NT2/D1 (cell line): ENCODE results near the gene P2RX6.

Experiments
- DNase-seq: peaks from one replicate; pipeline ENCODE4 v3.0.0-alpha.2; 2011; ENCODE audit warnings: low read depth, low spot score
- H3K27me3 ChIP-seq: 2 replicates; pipeline ENCODE4 v1.6.0; 2011; ENCODE audit warnings: mild to moderate bottlenecking; ENCODE audit not compliant: insufficient read length, insufficient read depth
- H3K36me3 ChIP-seq: 2 replicates; pipeline ENCODE4 v1.6.1; 2011; ENCODE audit warnings: mild to moderate bottlenecking, low read length, mixed read lengths; ENCODE audit not compliant: insufficient read depth, insufficient read length
- H3K4me1 ChIP-seq: 2 replicates; pipeline ENCODE4 v1.5.1; 2011; ENCODE audit not compliant: insufficient read depth, insufficient read length
- H3K4me3 ChIP-seq: 2 replicates; pipeline ENCODE4 v1.5.1; 2011; ENCODE audit warnings: low read depth; ENCODE audit not compliant: insufficient read length
- H3K9ac ChIP-seq: 2 replicates; pipeline ENCODE4 v1.6.0; 2011; ENCODE audit warnings: low read depth; ENCODE audit not compliant: insufficient read length
- H3K9me3 ChIP-seq: 2 replicates; pipeline ENCODE4 v1.5.1; 2011; ENCODE audit warnings: mild to moderate bottlenecking, low read length; ENCODE audit not compliant: insufficient read depth
- SUZ12 ChIP-seq: IDR thresholded peaks from 2 replicates; pipeline ENCODE4 v1.6.1; 2011; ENCODE audit not compliant: insufficient read length, insufficient read depth; ENCODE audit errors: extremely low read depth
- YY1 ChIP-seq: IDR thresholded peaks from 2 replicates; pipeline ENCODE4 v1.6.1; 2011; ENCODE audit not compliant: insufficient read length, insufficient read depth
- ZNF274 ChIP-seq: IDR thresholded peaks from 2 replicates; pipeline ENCODE4 v1.6.1; 2011; ENCODE audit warnings: mild to moderate bottlenecking, low read depth, low read length

The P2RX6 gene

DNA sequence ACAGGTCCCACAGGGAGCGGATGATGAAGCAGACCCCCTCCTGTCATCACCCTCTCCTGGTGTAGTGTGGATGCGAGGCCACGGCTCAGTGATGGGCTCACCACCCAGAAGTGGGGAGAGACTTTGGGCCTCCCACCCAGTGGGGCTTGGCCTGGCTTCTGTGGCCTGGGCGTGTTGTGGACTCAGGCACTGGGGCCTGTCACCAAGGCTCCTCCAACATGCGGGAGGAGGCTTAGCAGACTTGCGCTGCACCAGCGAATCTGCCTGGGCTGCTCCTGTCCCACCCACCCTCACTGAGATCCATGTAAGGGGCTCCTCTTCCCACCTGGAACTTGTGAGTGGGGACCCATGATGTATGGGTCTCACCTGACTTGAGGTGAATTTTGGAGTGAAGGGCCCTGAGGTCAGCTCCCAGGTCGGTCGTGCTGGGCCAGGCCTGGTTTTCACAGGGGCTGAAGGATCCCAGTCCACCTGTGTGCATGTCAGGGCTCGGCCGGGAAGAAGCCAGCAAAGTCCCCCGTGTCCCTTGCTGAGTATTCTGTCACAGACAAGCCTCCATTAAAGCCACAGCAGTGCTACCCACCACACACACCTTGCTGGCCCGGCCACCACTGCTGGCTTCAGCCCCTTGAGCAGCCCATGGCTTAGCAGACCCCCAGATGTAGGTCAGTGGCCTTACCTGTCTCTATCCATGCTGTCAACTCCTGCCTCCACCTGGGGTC is 17.3 kb upstream of the P2RX6 start:
- H3K4me1 ChIP-seq, result peaks cover 2% of the 10 kb centered on the region
- peaks cover 79% of the 10 kb centered on the region for H3K36me3 ChIP-seq
- H3K4me3 ChIP-seq, result no peak overlapping the region
- no peaks in the 10 kb centered on the region for H3K9me3 ChIP-seq
- TF ChIP-seq SUZ12 (no peak), ZNF274 (no peak), YY1 (no peak)
- H3K9ac ChIP-seq, result no peak overlapping the region
- no peaks in the 10 kb centered on the region for H3K27me3 ChIP-seq
- no peak for DNase-seq

DNA sequence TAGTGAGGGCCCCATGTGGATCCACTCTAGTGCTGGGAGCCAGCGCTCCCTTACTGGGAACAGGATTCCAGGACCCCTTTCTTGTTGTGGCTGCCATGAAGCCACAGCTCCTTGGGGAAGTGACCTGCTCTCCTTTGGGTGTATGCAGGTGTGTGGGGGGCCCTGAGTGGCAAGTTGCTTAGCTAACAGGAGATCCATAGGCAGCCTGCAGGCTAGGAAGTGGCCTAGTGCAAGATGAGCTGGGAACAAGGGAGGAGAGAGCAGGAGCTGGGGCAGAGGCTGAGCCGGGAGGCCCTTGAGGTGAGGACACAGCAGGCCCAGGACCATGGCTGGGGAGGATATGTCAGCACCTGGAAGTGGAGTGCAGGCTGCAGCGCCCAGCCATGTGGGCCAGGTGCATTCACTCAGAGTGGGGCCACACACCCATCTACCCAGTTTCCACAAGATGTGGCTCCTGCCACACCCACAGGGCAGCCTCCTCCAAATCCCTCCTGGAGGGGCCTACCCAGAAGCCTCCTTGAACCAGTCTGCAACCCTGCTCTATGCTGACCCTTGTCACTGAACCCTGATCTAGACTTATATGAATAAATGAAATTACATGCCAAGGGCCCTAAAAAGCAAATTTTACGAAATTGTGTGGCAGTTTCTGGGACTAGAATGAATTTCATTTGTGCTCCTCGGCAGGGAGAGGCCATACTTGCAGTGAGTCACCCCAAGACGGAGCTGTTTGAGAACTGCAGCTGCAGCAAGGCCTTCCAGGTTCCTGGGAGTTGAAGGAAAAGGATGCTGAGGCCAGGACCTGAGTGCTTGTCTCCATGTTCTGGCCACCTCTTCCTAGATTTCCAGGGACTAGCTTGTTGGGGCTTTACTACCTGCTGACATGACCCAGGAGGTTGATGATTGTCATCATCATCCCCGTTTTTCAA is 16.3 kb upstream of the P2RX6 start:
- Histone ChIP-seq H3K9ac (no peak overlapping the region), H3K27me3 (no peaks in the 10 kb centered on the region), H3K4me1 (peaks cover 2% of the 10 kb centered on the region), H3K36me3 (peaks cover 69% of the 10 kb centered on the region), H3K4me3 (no peak overlapping the region), H3K9me3 (no peaks in the 10 kb centered on the region)
- TF ChIP-seq YY1 (no peak), ZNF274 (no peak)
- no peak for DNase-seq

DNA sequence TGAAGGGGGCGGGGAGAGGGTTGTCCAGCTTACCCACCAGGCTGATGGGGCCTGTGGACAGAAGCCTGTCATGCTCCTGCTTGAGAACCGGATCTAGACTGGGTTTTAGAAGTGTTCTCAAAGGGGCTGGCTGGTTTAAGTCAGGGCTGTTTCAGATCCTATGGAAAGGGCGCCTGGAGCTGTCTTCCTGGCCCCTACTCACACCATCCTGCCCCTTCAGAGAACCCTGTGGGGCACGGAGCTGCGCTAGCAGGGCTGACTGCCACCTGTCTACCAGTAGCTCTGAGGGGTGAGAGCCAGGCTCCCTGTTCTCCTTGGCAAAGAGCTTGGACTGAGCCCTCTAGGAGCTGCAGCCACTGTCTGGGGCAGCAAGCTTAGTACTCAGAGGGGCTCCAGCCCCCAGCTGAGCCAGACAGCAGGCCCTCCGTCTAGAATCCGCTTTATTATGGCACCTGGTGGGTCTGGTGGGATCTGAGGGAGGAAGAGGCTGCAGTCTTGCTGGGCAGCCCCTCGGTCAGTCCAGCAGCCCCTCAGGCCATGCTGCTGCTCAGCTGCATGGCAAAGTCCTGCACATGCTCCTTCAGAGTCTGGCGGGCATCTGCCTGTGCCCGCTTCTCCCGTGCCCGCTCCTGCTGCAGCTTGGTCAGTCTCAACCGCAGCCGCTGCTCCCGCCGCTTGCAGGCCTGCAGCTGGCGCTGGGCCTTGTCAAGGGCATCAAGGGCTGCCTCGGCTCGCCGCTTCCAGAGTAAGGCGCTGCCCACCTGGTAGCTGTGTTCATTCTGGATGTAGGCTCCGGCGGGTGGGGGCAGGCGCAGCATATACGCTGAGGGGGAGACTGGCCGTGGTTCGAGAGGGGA is 15.4 kb upstream of the P2RX6 start:
- Histone ChIP-seq H3K9me3 (no peaks in the 10 kb centered on the region), H3K4me1 (peaks cover 2% of the 10 kb centered on the region), H3K4me3 (no peak overlapping the region), H3K9ac (no peak overlapping the region), H3K27me3 (no peaks in the 10 kb centered on the region), H3K36me3 (peaks cover 60% of the 10 kb centered on the region)
- TF ChIP-seq YY1 (no peak), SUZ12 (no peak), ZNF274 (no peak)
- no peak for DNase-seq

DNA sequence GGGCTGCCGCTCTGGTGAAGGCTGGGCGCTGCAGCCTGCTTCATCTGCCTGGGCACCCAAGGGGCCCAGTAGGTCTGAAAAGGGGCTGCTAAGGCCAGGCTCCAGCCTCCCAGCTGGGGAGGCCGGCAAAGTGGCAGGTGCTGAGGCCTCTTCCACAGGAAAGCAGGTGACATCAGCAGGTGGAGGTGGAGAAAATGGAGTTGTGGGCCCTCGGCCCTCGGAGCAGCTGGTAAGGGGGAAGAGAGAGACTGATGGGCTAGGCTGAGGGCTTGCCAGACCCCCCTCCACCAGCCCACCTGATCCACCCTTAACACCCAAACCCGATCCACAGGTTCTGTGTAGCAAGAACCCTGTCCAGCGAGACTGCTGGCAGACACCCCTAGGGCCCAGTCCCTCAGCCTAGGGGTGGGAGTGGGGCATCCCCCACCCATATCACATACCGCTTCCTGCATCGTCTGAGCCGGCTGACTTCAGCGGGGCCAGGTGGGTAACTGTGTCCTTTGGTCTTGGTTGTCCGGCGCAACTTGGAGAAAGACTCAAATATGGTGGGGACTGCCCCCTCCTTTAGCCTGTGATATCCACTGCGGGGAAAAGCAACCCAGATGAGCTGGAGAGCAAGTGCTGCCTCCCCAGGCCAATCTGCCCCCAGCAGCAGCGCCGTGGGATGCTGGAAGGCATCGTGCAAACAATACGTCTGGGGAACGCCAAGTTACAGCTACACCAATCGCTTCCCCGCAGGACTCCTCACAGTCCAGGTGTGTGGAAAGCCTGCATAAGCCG is 14.6 kb upstream of the P2RX6 start:
- Histone ChIP-seq H3K36me3 (peaks cover 52% of the 10 kb centered on the region), H3K9ac (peak overlapping the region; percentile 95), H3K27me3 (no peaks in the 10 kb centered on the region), H3K4me1 (peaks cover 2% of the 10 kb centered on the region), H3K9me3 (no peaks in the 10 kb centered on the region), H3K4me3 (peak overlapping the region; percentile 76)
- TF ChIP-seq YY1, result no peak
- TF ChIP-seq ZNF274, result no peak
- no peak for TF ChIP-seq SUZ12
- no peak for DNase-seq

DNA sequence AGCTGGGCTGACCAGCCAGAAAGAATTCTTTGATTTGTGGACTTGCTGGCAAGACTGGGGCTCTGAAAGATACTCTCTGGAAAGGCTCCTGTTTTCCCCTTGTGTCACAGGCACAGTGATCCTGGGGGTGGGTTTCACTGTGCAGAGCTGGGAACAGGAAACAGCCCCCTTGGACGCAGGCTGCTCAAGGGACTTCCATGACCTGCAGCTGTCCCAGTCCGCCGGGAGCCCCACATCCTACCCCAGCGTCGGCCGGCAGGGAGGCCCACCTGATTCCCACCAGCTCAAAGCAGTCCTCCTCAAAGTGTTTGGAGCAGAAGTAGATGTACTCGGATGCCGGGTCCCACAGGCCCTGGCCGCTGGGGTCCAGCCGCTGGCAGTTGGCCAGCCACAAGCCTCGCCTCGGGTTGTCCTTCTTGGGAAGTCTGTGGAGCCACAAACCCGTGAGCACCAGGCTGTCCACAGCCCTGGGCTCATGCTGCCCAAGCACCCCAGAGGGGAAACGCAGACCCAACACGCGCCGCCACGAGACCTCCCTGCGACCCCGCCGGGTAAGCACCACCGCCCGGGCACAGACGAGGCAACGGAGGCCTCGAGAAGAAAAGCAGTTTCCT is 13.9 kb upstream of the P2RX6 start:
- DNase-seq, result no peak

More for the DNA sequence above, 13.9 kb upstream of the P2RX6 start:
- Histone ChIP-seq H3K9me3 (no peaks in the 10 kb centered on the region), H3K4me1 (peaks cover 2% of the 10 kb centered on the region), H3K27me3 (no peaks in the 10 kb centered on the region), H3K9ac (peak overlapping the region; percentile 95), H3K4me3 (peak overlapping the region; percentile 76), H3K36me3 (peaks cover 46% of the 10 kb centered on the region)
- TF ChIP-seq YY1 (no peak), ZNF274 (no peak), SUZ12 (no peak)
